ENCODE data around the gene TNS3.

Gene TNS3

GRCh38 chr7:47389171-47389922 is 192.6 kb downstream of the TNS3 start:
- no peak for DNase-seq (ENCODE audit: low read depth in 2 of 2)

- no peak for DNase-seq (ENCODE audit: low read depth in 2 of 2)
These were observed 194.4 kb downstream of the TNS3 start for GRCh38 chr7:47387506-47387905.

- DNase-seq (ENCODE audit: low read depth in 2 of 2) = no peak
These were observed 195.6 kb downstream of the TNS3 start for GRCh38 chr7:47386273-47386835.

- DNase-seq (ENCODE audit: low read depth in 2 of 2) = no peak
These were observed 196.3 kb downstream of the TNS3 start for GRCh38 chr7:47385536-47386125.

GRCh38 chr7:47384755-47385535 is 197.0 kb downstream of the TNS3 start:
- no peak for DNase-seq (ENCODE audit: low read depth in 2 of 2)

- DNase-seq (ENCODE audit: low read depth in 2 of 2) = no peak
These were observed 198.0 kb downstream of the TNS3 start for GRCh38 chr7:47383696-47384445.

- no peak for DNase-seq (ENCODE audit: low read depth in 2 of 2)
These were observed 198.8 kb downstream of the TNS3 start for GRCh38 chr7:47383072-47383471.

- DNase-seq (ENCODE audit: low read depth in 2 of 2) = no peak
These were observed 199.7 kb downstream of the TNS3 start for GRCh38 chr7:47382200-47382599.

- no peak for DNase-seq (ENCODE audit: low read depth in 2 of 2)
These were observed 200.8 kb downstream of the TNS3 start for GRCh38 chr7:47381134-47381495.

- DNase-seq (ENCODE audit: low read depth in 2 of 2) = no peak
These were observed 201.4 kb downstream of the TNS3 start for GRCh38 chr7:47380325-47381133.

- no peak for DNase-seq (ENCODE audit: low read depth in 2 of 2)
These were observed 202.1 kb downstream of the TNS3 start for GRCh38 chr7:47379629-47380324.

GRCh38 chr7:47378728-47379395 is 203.0 kb downstream of the TNS3 start:
- no peak for DNase-seq (ENCODE audit: low read depth in 2 of 2)

- DNase-seq (ENCODE audit: low read depth in 2 of 2) = no peak
These were observed 204.2 kb downstream of the TNS3 start for GRCh38 chr7:47377741-47378140.

GRCh38 chr7:47376991-47377616 is 204.8 kb downstream of the TNS3 start:
- DNase-seq (ENCODE audit: low read depth in 2 of 2) = no peak

GRCh38 chr7:47375121-47375938 is 206.6 kb downstream of the TNS3 start:
- DNase-seq (ENCODE audit: low read depth in 2 of 2) = no peak

- DNase-seq (ENCODE audit: low read depth in 2 of 2) = no peak
These were observed 207.4 kb downstream of the TNS3 start for GRCh38 chr7:47374538-47374937.

GRCh38 chr7:47373871-47374451 is 207.9 kb downstream of the TNS3 start:
- DNase-seq (ENCODE audit: low read depth in 2 of 2) = no peak

GRCh38 chr7:47371733-47372368 is 210.1 kb downstream of the TNS3 start:
- DNase-seq (ENCODE audit: low read depth in 2 of 2) = no peak

All from stimulated activated CD8-positive, alpha-beta memory T cell treated with anti-CD3 and anti-CD28 coated beads, Interleukin-2, amount 100 ng/mL, for 1 hour (primary cell).